Measurements from ENCODE around the gene SLC2A1. TPM values are rescaled to one million over a fixed set of nuclear protein-coding genes. Genes with fewer than 3 reads are reported as not detected.
A peak's percentile ranks its signal among the peaks of the same experiment; 100 is the strongest.

The SLC2A1 gene
- total and polyA plus RNA-seq, 9 of the 15 experiments (the other 6 are each of a cell fraction or from before 2014, with no cell fraction given): 12.6 to 153 (median 48.0) TPM

DNA sequence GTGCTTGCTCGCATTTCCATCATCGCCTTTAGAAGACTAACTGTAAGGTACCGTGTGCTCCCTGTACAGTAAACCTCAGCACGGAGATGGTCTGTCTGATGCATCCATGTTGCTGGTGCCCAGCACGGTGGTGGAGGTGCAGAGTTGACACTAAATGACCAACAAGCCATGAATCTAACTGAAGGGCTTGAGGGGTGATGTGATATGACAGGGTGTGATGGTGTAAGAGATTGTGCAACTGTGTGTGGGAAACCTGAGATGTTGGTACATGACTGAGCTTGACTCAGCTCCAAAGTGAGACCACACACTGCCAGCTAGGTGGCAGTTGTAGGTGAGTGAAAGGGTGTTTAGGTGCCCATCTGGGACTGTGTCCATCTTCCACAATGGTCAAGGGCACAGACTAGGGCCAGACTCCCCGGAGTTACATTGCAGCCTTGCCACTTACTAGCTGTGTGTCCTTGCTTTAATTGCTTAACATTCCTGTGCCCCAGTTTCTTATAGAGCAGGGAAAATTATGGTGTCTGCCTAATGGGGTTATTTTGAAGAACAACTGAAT, 21.4 kb downstream of the SLC2A1 start (continued):
- TF ChIP-seq, protein P1, sequence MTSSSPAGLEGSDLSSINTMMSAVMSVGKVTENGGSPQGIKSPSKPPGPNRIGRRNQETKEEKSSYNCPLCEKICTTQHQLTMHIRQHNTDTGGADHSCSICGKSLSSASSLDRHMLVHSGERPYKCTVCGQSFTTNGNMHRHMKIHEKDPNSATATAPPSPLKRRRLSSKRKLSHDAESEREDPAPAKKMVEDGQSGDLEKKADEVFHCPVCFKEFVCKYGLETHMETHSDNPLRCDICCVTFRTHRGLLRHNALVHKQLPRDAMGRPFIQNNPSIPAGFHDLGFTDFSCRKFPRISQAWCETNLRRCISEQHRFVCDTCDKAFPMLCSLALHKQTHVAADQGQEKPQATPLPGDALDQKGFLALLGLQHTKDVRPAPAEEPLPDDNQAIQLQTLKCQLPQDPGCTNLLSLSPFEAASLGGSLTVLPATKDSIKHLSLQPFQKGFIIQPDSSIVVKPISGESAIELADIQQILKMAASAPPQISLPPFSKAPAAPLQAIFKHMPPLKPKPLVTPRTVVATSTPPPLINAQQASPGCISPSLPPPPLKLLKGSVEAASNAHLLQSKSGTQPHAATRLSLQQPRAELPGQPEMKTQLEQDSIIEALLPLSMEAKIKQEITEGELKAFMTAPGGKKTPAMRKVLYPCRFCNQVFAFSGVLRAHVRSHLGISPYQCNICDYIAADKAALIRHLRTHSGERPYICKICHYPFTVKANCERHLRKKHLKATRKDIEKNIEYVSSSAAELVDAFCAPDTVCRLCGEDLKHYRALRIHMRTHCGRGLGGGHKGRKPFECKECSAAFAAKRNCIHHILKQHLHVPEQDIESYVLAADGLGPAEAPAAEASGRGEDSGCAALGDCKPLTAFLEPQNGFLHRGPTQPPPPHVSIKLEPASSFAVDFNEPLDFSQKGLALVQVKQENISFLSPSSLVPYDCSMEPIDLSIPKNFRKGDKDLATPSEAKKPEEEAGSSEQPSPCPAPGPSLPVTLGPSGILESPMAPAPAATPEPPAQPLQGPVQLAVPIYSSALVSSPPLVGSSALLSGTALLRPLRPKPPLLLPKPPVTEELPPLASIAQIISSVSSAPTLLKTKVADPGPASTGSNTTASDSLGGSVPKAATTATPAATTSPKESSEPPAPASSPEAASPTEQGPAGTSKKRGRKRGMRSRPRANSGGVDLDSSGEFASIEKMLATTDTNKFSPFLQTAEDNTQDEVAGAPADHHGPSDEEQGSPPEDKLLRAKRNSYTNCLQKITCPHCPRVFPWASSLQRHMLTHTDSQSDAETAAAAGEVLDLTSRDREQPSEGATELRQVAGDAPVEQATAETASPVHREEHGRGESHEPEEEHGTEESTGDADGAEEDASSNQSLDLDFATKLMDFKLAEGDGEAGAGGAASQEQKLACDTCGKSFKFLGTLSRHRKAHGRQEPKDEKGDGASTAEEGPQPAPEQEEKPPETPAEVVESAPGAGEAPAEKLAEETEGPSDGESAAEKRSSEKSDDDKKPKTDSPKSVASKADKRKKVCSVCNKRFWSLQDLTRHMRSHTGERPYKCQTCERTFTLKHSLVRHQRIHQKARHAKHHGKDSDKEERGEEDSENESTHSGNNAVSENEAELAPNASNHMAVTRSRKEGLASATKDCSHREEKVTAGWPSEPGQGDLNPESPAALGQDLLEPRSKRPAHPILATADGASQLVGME (CRISPR knock-in tag; IDR thresholded peaks at IDR 0.05): no peak
- TF ChIP-seq, protein P2, sequence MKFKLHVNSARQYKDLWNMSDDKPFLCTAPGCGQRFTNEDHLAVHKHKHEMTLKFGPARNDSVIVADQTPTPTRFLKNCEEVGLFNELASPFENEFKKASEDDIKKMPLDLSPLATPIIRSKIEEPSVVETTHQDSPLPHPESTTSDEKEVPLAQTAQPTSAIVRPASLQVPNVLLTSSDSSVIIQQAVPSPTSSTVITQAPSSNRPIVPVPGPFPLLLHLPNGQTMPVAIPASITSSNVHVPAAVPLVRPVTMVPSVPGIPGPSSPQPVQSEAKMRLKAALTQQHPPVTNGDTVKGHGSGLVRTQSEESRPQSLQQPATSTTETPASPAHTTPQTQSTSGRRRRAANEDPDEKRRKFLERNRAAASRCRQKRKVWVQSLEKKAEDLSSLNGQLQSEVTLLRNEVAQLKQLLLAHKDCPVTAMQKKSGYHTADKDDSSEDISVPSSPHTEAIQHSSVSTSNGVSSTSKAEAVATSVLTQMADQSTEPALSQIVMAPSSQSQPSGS (CRISPR knock-in tag; IDR thresholded peaks at IDR 0.05): no peak
- TF ChIP-seq KDM4B (IDR thresholded peaks at IDR 0.05; ENCODE audit: borderline replicate concordance in 2 of 2, low read depth in 1 of 2): no peak
- 0 out of 2 replicates have a peak, but pooled peaks have one; percentile 5 for TF ChIP-seq ZNF324 (CRISPR knock-in tag; IDR thresholded peaks at IDR 0.05)
- TF ChIP-seq MEF2A (IDR thresholded peaks at IDR 0.05; ENCODE audit: control insufficient read depth, low read depth, low read length): no peak
- 0 out of 2 replicates have a peak, but pooled peaks have one; percentile 36 for TF ChIP-seq ZNF263 (CRISPR knock-in tag; IDR thresholded peaks at IDR 0.05; ENCODE audit: borderline replicate concordance)
- TF ChIP-seq, protein P3, sequence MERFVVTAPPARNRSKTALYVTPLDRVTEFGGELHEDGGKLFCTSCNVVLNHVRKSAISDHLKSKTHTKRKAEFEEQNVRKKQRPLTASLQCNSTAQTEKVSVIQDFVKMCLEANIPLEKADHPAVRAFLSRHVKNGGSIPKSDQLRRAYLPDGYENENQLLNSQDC (CRISPR knock-in tag; IDR thresholded peaks at IDR 0.05): no peak
- no peak for TF ChIP-seq MTA3 (IDR thresholded peaks at IDR 0.05; ENCODE audit: borderline replicate concordance)
- peak; percentile 54 for TF ChIP-seq BRD9 (IDR thresholded peaks at IDR 0.05; ENCODE audit: low read depth, partially characterized antibody)
- TF ChIP-seq, protein P4, sequence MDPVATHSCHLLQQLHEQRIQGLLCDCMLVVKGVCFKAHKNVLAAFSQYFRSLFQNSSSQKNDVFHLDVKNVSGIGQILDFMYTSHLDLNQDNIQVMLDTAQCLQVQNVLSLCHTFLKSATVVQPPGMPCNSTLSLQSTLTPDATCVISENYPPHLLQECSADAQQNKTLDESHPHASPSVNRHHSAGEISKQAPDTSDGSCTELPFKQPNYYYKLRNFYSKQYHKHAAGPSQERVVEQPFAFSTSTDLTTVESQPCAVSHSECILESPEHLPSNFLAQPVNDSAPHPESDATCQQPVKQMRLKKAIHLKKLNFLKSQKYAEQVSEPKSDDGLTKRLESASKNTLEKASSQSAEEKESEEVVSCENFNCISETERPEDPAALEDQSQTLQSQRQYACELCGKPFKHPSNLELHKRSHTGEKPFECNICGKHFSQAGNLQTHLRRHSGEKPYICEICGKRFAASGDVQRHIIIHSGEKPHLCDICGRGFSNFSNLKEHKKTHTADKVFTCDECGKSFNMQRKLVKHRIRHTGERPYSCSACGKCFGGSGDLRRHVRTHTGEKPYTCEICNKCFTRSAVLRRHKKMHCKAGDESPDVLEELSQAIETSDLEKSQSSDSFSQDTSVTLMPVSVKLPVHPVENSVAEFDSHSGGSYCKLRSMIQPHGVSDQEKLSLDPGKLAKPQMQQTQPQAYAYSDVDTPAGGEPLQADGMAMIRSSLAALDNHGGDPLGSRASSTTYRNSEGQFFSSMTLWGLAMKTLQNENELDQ (CRISPR knock-in tag; IDR thresholded peaks at IDR 0.05; ENCODE audit: borderline replicate concordance): no peak
- TF ChIP-seq JUND (IDR thresholded peaks at IDR 0.05; ENCODE audit: borderline replicate concordance, low read depth, low read length): peak; percentile 26; the same call in 1 of the 2 replicates
- TF ChIP-seq JUND (tag; IDR thresholded peaks at IDR 0.05; ENCODE audit: borderline replicate concordance, low read depth, low read length): no peak; the same call in 2 of the 3 replicates
- TF ChIP-seq, protein P5, sequence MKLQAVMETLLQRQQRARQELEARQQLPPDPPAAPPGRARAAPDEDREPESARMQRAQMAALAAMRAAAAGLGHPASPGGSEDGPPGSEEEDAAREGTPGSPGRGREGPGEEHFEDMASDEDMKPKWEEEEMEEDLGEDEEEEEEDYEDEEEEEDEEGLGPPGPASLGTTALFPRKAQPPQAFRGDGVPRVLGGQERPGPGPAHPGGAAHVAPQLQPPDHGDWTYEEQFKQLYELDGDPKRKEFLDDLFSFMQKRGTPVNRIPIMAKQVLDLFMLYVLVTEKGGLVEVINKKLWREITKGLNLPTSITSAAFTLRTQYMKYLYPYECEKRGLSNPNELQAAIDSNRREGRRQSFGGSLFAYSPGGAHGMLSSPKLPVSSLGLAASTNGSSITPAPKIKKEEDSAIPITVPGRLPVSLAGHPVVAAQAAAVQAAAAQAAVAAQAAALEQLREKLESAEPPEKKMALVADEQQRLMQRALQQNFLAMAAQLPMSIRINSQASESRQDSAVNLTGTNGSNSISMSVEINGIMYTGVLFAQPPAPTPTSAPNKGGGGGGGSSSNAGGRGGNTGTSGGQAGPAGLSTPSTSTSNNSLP (IDR thresholded peaks at IDR 0.05; ENCODE audit: borderline replicate concordance, low read depth, low read length): no peak
- no peak for TF ChIP-seq NFYB (IDR thresholded peaks at IDR 0.05; ENCODE audit: extremely low read depth, insufficient read length)
- TF ChIP-seq RAD51 (IDR thresholded peaks at IDR 0.05; ENCODE audit: borderline replicate concordance, low read depth): no peak
